8988T (cell line): ENCODE data around the gene PDCD6IP.
"Not testable (repeated sequence)": the region's sequence is repeated elsewhere in the genome, so short reads cannot be mapped to it uniquely, and the experiment has no call there.

Source experiments
- DNase-seq: peaks from one replicate; pipeline ENCODE4 v3.0.0; 2011

The PDCD6IP gene

GRCh38 chr3:33855407-33855806, 57.0 kb downstream of the PDCD6IP start:
- DNase-seq: not testable (repeated sequence)

DNA sequence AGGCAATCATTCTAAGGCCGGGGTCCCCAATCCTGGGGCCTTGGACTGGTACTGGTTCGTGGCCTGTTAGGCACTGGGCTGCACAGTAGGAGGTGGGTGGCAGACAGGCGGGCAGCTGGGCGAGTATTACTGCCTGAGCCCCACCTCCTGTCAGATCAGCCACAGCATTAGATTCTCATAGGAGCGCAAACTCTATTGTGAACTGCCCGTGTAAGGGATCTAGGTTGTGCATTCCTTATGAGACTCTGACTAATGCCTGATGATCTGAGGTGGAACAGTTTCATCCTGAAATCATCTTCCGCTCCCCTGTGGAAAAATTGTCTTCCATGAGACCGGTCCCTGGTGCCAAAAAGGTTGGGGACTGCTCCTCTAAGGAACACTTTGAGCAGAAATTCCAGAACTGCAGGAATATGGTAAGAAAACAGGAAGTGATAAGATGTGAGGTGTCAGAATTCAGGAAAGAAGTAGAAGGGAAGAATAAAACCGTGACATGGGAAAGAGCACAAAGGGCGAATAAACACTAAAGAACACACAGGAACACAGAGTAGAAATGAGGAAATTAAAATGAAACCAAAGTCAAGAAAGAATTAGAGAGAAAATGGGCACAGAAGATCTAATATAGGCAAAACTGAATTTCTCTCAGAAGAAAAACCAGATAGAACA, 57.6 kb downstream of the PDCD6IP start:
- DNase-seq: no peak

DNA sequence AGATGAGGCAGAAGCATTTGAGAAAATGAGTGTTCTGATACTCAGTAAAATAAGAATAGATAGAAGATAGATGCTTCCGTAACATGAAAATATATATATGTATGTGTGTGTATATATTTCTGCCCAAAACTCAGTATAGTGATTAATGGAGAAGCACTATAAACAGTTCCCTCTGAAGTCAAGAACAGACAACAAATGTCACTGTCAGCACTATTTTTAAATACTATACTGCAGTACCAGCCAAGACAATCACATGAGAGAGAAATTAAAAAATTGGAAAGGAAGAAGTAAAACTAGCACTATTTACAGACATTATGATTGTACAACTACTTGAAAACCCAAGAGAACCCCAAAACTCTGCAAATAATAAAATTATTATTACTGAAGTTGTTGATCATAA, 59.3 kb downstream of the PDCD6IP start:
- DNase-seq: not testable (repeated sequence)

- DNase-seq: no peak
These were observed 59.7 kb downstream of the PDCD6IP start for GRCh38 chr3:33858131-33858530.

- DNase-seq: no peak
These were observed 62.1 kb downstream of the PDCD6IP start for GRCh38 chr3:33860373-33861050.

- no peak for DNase-seq
These were observed 66.7 kb downstream of the PDCD6IP start for GRCh38 chr3:33865133-33865532.

DNA sequence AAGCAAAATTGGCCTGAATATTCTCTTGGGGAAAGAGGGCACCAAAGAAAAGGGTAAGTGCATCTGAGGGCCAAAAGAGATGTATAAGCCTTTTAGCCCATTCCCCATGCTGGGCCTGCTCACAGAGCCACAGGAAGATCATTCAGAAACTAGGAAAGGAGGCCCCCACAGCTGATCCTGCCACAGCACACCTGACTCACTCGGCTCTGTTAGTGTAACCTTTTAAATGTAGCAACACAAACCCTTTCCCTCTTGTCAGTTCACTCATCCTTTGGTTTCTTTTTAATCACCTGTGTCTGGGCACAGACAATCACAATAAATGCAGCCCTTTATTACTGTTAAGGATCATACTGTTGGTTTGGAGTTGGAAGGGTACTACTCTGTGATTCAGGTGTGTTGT, 69.9 kb downstream of the PDCD6IP start:
- no peak for DNase-seq

DNA sequence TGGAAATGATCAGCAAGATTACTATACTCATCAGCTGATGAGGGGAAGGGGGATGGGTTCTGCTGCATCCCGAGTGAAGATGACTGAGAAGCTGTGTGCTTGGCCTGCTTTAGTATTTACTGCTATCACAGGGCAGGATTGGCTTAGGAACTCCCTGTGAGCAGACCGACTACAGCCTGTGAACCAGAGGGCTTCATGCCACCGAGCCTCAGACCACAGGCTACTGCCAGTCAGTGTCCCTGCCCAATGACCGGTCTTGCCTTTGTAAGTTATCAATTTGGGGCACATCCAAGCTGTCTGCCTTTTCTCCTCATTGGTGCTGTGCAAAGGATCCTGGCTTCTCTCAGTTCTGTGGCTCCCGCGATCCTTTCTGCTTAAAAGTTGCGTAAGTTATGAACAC, 71.5 kb downstream of the PDCD6IP start:
- no peak for DNase-seq

DNA sequence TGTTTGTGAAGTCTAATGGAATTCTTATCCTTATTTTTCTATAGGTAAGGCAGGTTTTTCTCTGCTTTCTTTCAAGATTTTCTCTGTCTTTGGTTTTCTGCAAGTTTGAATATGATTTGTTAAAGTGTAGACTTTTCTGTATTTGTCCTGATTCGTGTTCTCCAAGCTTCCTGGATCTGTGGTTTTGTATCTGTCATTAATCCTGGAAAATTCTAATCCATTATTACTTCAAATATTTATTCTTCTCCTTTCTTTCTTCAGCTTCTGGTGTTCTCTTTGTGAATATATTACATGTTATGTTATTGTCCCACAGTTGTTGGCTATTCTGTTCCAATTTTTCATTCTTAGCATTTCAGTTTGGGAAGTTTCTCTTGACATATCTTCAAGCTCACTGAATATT, 76.4 kb downstream of the PDCD6IP start:
- no peak for DNase-seq

- DNase-seq: no peak
These were observed 77.2 kb downstream of the PDCD6IP start for GRCh38 chr3:33875680-33876079.

GRCh38 chr3:33877187-33877586, 78.8 kb downstream of the PDCD6IP start:
- DNase-seq: no peak

DNA sequence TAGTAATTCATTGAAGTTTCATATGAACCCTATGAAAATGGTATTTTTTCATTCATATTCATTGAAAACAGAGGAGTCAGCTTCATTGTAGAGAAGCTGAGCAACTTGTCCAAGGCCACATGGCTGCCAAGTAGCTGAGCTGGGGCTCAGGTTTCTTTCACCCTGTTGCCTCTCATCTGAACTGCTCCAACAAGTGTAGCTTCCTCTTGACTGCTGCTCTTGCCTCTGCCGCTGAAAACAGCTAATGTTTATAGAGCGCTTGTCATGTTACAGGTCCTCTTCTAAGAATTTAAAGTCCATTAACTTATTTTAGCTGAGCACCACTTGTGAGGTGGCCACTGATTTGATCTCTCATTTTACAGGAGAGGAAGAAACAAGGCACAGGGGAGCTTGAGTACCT, 81.1 kb downstream of the PDCD6IP start:
- no peak for DNase-seq

GRCh38 chr3:33881156-33882064, 83.0 kb downstream of the PDCD6IP start:
- no peak for DNase-seq

DNA sequence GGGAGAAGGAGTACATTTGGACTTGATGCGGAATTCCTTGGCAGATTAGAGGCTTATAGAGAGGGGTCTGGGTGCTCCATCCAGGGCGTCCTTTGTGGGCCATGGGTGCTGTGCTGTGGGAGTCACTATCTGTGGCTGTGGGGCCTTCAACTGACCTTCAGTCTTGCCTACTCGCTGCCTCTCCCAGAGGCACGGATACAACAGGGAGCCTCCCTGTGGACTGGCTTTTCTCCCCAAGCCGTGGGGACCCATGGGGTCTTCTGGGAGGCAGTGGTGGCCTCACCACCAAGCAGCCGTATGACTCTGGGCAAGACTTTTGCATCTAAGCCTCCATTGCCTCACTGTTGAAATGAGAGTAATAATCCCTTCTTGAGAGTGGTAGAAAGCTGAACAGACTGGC, 83.9 kb downstream of the PDCD6IP start:
- DNase-seq: no peak

GRCh38 chr3:33883538-33883950, 85.1 kb downstream of the PDCD6IP start:
- DNase-seq: no peak

DNA sequence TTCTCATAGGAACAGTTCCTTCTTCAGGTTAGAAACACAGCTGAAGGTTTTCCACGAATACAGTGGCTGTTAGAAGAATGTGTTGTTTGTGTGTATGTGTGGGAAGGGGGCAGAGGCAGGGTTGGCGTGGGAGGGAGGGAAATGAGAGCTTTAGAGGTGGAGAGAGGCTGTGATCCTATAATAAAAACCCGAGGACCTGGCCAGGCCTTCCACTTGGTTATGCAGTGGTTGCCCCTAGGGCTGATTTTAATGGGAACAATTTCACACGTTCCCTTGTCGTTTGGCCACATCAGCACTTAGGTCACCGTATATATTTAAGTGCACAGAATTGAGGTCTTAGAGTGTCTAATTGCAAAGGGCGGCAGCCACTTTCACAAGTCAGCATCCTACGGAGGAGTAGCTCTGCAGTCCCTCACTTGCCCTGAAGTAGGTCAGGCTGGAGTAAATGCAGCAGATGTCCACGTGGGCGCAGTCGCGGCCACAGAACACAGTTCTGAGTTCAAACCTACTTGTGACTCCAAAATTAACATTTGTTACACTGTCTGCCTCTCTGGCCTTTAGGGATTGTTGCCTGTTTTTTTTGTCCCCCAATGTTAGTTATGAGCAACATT, 85.6 kb downstream of the PDCD6IP start:
- DNase-seq: no peak

DNA sequence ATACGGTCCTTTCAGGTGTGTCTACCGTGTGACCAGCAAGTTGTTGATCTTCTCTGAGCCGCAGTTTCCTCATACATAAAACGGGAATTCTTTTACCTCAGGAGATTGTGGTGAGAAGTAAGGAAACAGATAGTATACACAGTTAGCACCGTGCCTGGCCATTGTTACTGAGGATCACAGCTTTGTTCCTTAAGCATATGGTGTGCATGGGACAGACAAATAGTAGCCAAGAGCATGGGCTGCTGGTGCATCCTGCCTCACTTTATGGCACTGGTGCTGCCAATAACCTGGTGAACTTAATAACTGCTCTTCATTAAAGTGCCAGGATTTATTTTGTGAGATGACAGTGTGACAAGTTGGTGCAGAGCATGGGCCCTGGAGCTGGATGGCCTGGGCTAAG, 86.3 kb downstream of the PDCD6IP start:
- DNase-seq: no peak

- DNase-seq: no peak
These were observed 87.1 kb downstream of the PDCD6IP start for GRCh38 chr3:33885496-33885895.

DNA sequence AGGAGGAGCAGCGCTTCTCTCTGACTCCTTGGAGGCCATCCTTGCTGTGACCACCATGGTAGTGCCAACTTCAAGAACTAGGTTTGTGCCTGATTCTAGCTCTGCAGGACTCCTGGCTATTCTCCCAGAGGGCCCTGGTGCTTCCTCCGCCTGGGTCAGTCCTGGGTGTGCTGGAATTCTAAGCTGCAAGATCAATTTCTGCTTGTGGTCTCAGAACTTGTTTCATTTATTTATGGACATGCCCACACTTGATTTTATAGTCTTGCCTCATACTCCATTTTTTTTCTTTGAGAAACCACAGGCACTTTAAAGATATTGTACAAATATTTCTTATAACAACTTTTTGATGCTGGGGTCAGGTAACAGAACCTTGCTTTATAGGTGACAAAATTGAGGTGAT, 87.6 kb downstream of the PDCD6IP start:
- DNase-seq: no peak

DNA sequence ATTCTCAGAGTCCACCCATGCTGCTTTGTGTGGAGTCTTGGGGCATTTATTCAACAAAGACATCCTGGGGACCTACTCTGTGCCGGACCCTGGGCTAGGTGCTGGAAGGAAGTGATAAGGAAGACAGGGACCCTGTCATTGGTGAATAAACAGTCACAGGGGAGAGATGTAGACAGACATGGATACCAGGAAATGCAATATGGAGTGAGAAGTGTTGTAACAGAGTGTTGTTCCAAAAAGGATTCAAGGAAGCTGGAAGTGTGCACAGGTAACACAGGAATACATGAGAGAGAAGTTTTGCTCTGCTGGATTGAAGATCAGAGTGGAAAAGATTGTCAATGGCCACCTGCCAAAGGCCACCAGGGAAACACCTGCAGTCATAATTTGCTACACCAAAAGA, 89.0 kb downstream of the PDCD6IP start:
- DNase-seq: no peak

GRCh38 chr3:33889394-33890039, 91.1 kb downstream of the PDCD6IP start:
- DNase-seq: no peak

DNA sequence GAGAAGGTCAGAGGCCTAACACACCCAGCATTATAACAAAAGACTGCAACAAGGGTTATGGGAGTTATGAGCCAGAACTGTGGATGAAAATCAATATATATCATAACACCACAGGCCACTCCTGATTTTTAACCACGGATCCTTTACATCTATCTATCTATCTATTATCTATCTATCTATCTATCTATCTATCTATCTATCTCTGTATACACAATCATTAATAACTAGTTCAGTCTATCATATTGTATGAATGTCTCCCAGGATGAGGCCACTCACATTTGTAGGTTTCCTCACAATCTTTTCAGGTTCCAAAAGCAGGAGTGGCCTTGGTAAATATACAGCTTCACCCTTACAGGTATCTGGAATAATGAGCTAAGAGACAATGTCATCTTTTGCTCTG, 94.2 kb downstream of the PDCD6IP start:
- DNase-seq: no peak

DNA sequence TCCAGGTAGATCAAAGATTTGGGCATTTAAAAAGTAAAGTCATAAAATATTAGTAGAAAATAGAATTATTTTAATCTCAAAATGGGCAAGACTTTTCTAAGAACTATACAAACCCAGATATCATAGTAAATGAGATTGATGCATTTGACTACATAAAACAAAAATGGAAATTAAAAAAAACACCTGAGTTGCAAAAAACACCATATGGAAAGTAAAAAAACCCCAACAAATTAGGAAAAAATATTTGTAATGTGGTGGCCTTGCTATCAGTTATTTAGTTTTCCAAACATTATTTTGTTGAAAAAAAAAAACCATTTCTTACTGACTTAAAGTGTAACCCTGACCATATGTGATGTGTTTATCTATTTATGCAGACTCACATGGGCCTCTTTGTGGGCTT, 97.2 kb downstream of the PDCD6IP start:
- DNase-seq: no peak
